Measurements from ENCODE around the gene NOL6. TPM values are rescaled to one million over a fixed set of nuclear protein-coding genes. Genes with fewer than 3 reads are reported as not detected.

NOL6 gene
- total RNA-seq, 1 donor from 2014 or later: 43.1 TPM

GRCh38 chr9:33439731-33440130 lies 34.0 kb downstream of the NOL6 start:
- no peak for TF ChIP-seq CTCF (conservative IDR thresholded peaks at IDR 0.05)
- no peak for DNase-seq (ENCODE audit: low read depth, low spot score)
- H3K4me3 Mint-ChIP-seq: no peak overlapping the region
- H3K9me3 Mint-ChIP-seq: no peaks in the 10 kb centered on the region
- no peak overlapping the region for H3K27ac Mint-ChIP-seq (ENCODE audit: unreplicated experiment)
- no peaks in the 10 kb centered on the region for H3K27me3 Mint-ChIP-seq (ENCODE audit: low read depth)
- H3K4me1 Mint-ChIP-seq: no peaks in the 10 kb centered on the region
- no peaks in the 10 kb centered on the region for H3K36me3 Mint-ChIP-seq (ENCODE audit: low read depth)

- Mint-ChIP-seq H3K27ac (ENCODE audit: unreplicated experiment) (no peak overlapping the region), H3K36me3 (ENCODE audit: low read depth) (no peaks in the 10 kb centered on the region), H3K9me3 (no peaks in the 10 kb centered on the region), H3K27me3 (ENCODE audit: low read depth) (no peaks in the 10 kb centered on the region), H3K4me1 (no peaks in the 10 kb centered on the region), H3K4me3 (no peak overlapping the region)
- no peak for TF ChIP-seq CTCF (conservative IDR thresholded peaks at IDR 0.05)
- DNase-seq (ENCODE audit: low read depth, low spot score): no peak
Observed at GRCh38 chr9:33438926-33439680, 34.6 kb downstream of the NOL6 start.

GRCh38 chr9:33437898-33438297 lies 35.8 kb downstream of the NOL6 start:
- H3K27me3 Mint-ChIP-seq (ENCODE audit: low read depth): no peaks in the 10 kb centered on the region
- no peak overlapping the region for H3K4me3 Mint-ChIP-seq
- TF ChIP-seq CTCF (conservative IDR thresholded peaks at IDR 0.05): no peak
- no peak overlapping the region for H3K27ac Mint-ChIP-seq (ENCODE audit: unreplicated experiment)
- H3K4me1 Mint-ChIP-seq: no peaks in the 10 kb centered on the region
- H3K36me3 Mint-ChIP-seq (ENCODE audit: low read depth): no peaks in the 10 kb centered on the region
- no peaks in the 10 kb centered on the region for H3K9me3 Mint-ChIP-seq
- DNase-seq (ENCODE audit: low read depth, low spot score): no peak

GRCh38 chr9:33437205-33437604 lies 36.5 kb downstream of the NOL6 start:
- no peaks in the 10 kb centered on the region for H3K36me3 Mint-ChIP-seq (ENCODE audit: low read depth)
- no peak for DNase-seq (ENCODE audit: low read depth, low spot score)
- no peak overlapping the region for H3K27ac Mint-ChIP-seq (ENCODE audit: unreplicated experiment)
- TF ChIP-seq CTCF (conservative IDR thresholded peaks at IDR 0.05): no peak
- no peak overlapping the region for H3K4me3 Mint-ChIP-seq
- H3K9me3 Mint-ChIP-seq: no peaks in the 10 kb centered on the region
- H3K27me3 Mint-ChIP-seq (ENCODE audit: low read depth): no peaks in the 10 kb centered on the region
- H3K4me1 Mint-ChIP-seq: no peaks in the 10 kb centered on the region

- Mint-ChIP-seq H3K4me1 (no peaks in the 10 kb centered on the region), H3K27ac (ENCODE audit: unreplicated experiment) (no peak overlapping the region), H3K4me3 (no peak overlapping the region), H3K9me3 (no peaks in the 10 kb centered on the region), H3K36me3 (ENCODE audit: low read depth) (no peaks in the 10 kb centered on the region), H3K27me3 (ENCODE audit: low read depth) (no peaks in the 10 kb centered on the region)
- TF ChIP-seq CTCF (conservative IDR thresholded peaks at IDR 0.05): no peak
- no peak for DNase-seq (ENCODE audit: low read depth, low spot score)
Observed at GRCh38 chr9:33436445-33436844, 37.3 kb downstream of the NOL6 start.

All from neural crest cell (in vitro differentiated cells).